Measurements from ENCODE around the gene ITPA. TPM values are rescaled to one million over a fixed set of nuclear protein-coding genes. Genes with fewer than 3 reads are reported as not detected.

ITPA gene
- total and polyA plus RNA-seq, 2 donors (not counting 3 experiments of a cell fraction or from before 2014, with no cell fraction given): 43.2 to 65.0 TPM

DNA sequence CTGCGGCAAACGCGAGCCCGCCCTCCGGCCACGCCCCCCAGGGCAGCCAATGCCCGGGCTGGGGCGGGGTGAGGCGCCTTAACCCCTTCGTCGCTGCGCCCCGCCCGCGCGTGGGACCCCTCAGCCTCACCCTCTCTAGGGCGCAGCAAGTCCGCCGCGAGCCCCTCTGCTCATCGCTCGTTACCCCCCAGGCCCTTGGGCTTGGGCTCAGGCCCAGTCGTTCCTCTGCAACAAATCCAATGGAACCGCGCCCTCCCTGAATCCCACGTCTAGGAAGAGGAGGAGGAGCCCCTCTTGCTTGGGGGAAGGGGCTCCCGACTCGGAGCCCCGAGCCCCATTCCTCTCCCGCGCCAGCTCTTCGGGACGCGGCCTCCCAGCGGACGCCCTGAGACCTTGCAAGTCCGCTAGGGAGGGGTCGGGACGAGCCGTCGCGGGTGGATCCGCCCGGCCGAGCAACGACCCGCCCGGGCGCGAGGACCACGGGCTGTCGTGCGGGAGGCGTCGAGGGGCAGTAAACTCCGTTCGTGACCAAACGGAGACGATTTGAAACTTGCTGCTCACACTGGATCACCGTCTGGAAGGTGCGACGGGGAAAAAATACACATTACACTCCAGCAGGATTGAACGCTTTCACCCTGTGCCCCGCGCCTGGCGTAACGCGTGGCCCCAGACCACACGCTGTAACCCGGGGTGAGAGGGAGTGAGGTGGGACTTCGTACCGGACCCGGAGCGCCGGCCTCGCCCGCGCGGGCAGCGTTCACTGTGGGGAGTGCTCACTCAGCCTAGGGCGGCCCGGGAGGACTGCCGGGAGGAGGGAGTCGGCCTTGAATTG is 35.5 kb upstream of the ITPA start:
- no peak overlapping the region for H3K27ac ChIP-seq (ENCODE audit: insufficient read depth, low read depth, low read length)
- H3K9me3 ChIP-seq (replicated peaks; ENCODE audit: control insufficient read depth, insufficient read depth, low read length): no peaks in the 10 kb centered on the region
- FAIRE-seq (peak; percentile 12), DNase-seq (ENCODE audit: low read depth, low spot score) (peak; percentile 81)
- BruUV-seq (replicated peaks): no TSS peak
- CTCF ChIA-PET: interaction anchor here (1.9 kb wide), 1 partner anchor 120 kb away, joined by 8 read pairs; no protein-coding TSS in a partner anchor
- peak overlapping the region; percentile 68 to 93 (median 68) for H3K4me3 ChIP-seq (replicated peaks in 1 of 3; ENCODE audit: insufficient read depth in 1 of 3, low read depth in 1 of 3, low read length in 3 of 3)
- peaks cover 3 to 6% of the 10 kb centered on the region in 2 experiments for H3K27me3 ChIP-seq (ENCODE audit: control insufficient read depth in 2 of 2, insufficient read depth in 2 of 2, low read length in 2 of 2)
- POLR2A ChIA-PET: no interaction called here
- H3K36me3 ChIP-seq (ENCODE audit: control insufficient read depth in 2 of 2, extremely low read depth in 1 of 2, insufficient read depth in 2 of 2, low read length in 2 of 2): no peaks in the 10 kb centered on the region
- H3K9me1 ChIP-seq (replicated peaks; ENCODE audit: control insufficient read depth, extremely low read depth, insufficient read depth, low read length): no peaks in the 10 kb centered on the region
- H3K79me2 ChIP-seq (ENCODE audit: control insufficient read depth, insufficient read depth, low read length): no peaks in the 10 kb centered on the region
- intact Hi-C loops (cut with micrococcal nuclease): loop anchor here (2.0 kb wide), 1 partner anchor 31 kb away; the partner anchor contains the start of gene DDRGK1
- H2AFZ ChIP-seq (ENCODE audit: low read depth, low read length): peak overlapping the region; percentile 77
- H4K20me1 ChIP-seq (replicated peaks; ENCODE audit: control insufficient read depth, extremely low read depth, insufficient read depth, low read length): no peaks in the 10 kb centered on the region
- TF ChIP-seq FOS (IDR thresholded peaks at IDR 0.05; ENCODE audit: borderline replicate concordance, insufficient read depth, low read length) (no peak), JUN (IDR thresholded peaks at IDR 0.05; ENCODE audit: borderline replicate concordance, insufficient read depth, insufficient read length, low read depth) (no peak), POLR2A (IDR thresholded peaks at IDR 0.05; ENCODE audit: low read depth, low read length) (peak; percentile 41)
- TF ChIP-seq, protein P1, sequence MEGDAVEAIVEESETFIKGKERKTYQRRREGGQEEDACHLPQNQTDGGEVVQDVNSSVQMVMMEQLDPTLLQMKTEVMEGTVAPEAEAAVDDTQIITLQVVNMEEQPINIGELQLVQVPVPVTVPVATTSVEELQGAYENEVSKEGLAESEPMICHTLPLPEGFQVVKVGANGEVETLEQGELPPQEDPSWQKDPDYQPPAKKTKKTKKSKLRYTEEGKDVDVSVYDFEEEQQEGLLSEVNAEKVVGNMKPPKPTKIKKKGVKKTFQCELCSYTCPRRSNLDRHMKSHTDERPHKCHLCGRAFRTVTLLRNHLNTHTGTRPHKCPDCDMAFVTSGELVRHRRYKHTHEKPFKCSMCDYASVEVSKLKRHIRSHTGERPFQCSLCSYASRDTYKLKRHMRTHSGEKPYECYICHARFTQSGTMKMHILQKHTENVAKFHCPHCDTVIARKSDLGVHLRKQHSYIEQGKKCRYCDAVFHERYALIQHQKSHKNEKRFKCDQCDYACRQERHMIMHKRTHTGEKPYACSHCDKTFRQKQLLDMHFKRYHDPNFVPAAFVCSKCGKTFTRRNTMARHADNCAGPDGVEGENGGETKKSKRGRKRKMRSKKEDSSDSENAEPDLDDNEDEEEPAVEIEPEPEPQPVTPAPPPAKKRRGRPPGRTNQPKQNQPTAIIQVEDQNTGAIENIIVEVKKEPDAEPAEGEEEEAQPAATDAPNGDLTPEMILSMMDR (IDR thresholded peaks at IDR 0.05; ENCODE audit: extremely low read depth in 1 of 2, insufficient read depth in 1 of 2, low read depth in 1 of 2, low read length in 2 of 2): peak in 1 of 2 donors; percentile 28
- dilution Hi-C loops (cut with MboI; ENCODE audit: extremely low pct_ligation_motif_present, low sequenced_read_pairs): no loop called here
- H3K4me1 ChIP-seq (ENCODE audit: control insufficient read depth, extremely low read depth, insufficient read depth, low read length): peaks cover 6% of the 10 kb centered on the region
- peak overlapping the region; percentile 59 for H3K9ac ChIP-seq (replicated peaks; ENCODE audit: extremely low read depth, insufficient read depth, low read length)
- peak overlapping the region; percentile 31 for H3K4me2 ChIP-seq (ENCODE audit: insufficient read depth, low read length)
